ENCODE measurements around the gene LAMA3. TPM values are rescaled to one million over a fixed set of nuclear protein-coding genes. Genes with fewer than 3 reads are reported as not detected.

The LAMA3 gene
- total RNA-seq, 1 experiment from 2014 or later: 207 TPM

DNA sequence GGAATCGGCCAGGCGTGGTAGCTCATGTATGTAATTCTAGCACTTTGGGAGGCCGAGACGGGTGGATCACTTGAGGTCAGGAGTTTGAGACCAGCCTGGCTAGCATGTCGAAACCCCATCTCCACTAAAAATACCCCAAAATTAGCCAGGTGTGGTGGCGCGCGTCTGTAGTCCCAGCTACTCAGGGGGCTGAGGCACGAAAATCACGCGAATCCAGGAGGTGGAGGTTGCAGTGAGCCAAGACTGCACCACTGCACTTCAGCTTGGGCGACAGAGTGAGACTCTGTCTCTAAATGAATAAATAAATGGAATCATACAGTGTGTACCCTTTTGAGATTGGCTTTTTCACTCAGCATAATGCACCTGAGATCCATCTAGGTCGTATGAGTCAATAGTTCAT is 305.9 kb downstream of the LAMA3 start:
- intact Hi-C loops (cut with micrococcal nuclease; ENCODE audit: unreplicated experiment): loop anchor here (10.0 kb wide), 1 partner anchor 170 kb away; no protein-coding TSS in a partner anchor
- Mint-ChIP-seq H3K27me3 (ENCODE audit: unreplicated experiment) (no peaks in the 10 kb centered on the region), H3K27ac (ENCODE audit: unreplicated experiment) (no peak overlapping the region), H3K4me3 (ENCODE audit: low read depth, unreplicated experiment) (no peak overlapping the region), H3K9me3 (ENCODE audit: low read depth, unreplicated experiment) (no peaks in the 10 kb centered on the region), H3K36me3 (ENCODE audit: insufficient read depth, unreplicated experiment) (no peaks in the 10 kb centered on the region), H3K4me1 (ENCODE audit: low read depth, unreplicated experiment) (peaks cover 46% of the 10 kb centered on the region)
- DNase-seq: no peak
- CTCF ChIA-PET: no interaction called here
- no TSS peak for BruUV-seq (replicated peaks)
- TF ChIP-seq CTCF (IDR thresholded peaks at IDR 0.05; ENCODE audit: unreplicated experiment): no peak

- DNase-seq: no peak
- no peak for TF ChIP-seq CTCF (IDR thresholded peaks at IDR 0.05; ENCODE audit: unreplicated experiment)
- Mint-ChIP-seq H3K27ac (ENCODE audit: unreplicated experiment) (no peak overlapping the region), H3K4me1 (ENCODE audit: low read depth, unreplicated experiment) (peaks cover 36% of the 10 kb centered on the region), H3K36me3 (ENCODE audit: insufficient read depth, unreplicated experiment) (no peaks in the 10 kb centered on the region), H3K27me3 (ENCODE audit: unreplicated experiment) (no peaks in the 10 kb centered on the region), H3K4me3 (ENCODE audit: low read depth, unreplicated experiment) (no peak overlapping the region), H3K9me3 (ENCODE audit: low read depth, unreplicated experiment) (no peaks in the 10 kb centered on the region)
- no TSS peak for BruUV-seq (replicated peaks)
- CTCF ChIA-PET: interaction anchor here (0.7 to 1.1 kb wide), 2 partner anchors 19 to 367 kb away, joined by 3 read pairs; no protein-coding TSS in a partner anchor
- intact Hi-C loops (cut with micrococcal nuclease; ENCODE audit: unreplicated experiment): loop anchor here (10.0 kb wide), 1 partner anchor 173 kb away; no protein-coding TSS in a partner anchor
Observed at GRCh38 chr18:23998018-23998417, 308.8 kb downstream of the LAMA3 start.

GRCh38 chr18:23998820-23999219 is 309.6 kb downstream of the LAMA3 start:
- Mint-ChIP-seq H3K4me1 (ENCODE audit: low read depth, unreplicated experiment) (peaks cover 35% of the 10 kb centered on the region), H3K4me3 (ENCODE audit: low read depth, unreplicated experiment) (no peak overlapping the region), H3K27me3 (ENCODE audit: unreplicated experiment) (no peaks in the 10 kb centered on the region), H3K36me3 (ENCODE audit: insufficient read depth, unreplicated experiment) (no peaks in the 10 kb centered on the region), H3K9me3 (ENCODE audit: low read depth, unreplicated experiment) (no peaks in the 10 kb centered on the region), H3K27ac (ENCODE audit: unreplicated experiment) (peak overlapping the region; percentile 58)
- DNase-seq: peak; percentile 57
- BruUV-seq (replicated peaks): no TSS peak
- intact Hi-C loops (cut with micrococcal nuclease; ENCODE audit: unreplicated experiment): loop anchor here (10.0 kb wide), 1 partner anchor 174 kb away; no protein-coding TSS in a partner anchor
- TF ChIP-seq CTCF (IDR thresholded peaks at IDR 0.05; ENCODE audit: unreplicated experiment): no peak
- CTCF ChIA-PET: interaction anchor here (0.6 to 1.1 kb wide), 5 partner anchors 11 to 77 kb away, joined by 3 to 4 read pairs (median 3); no protein-coding TSS in a partner anchor

DNA sequence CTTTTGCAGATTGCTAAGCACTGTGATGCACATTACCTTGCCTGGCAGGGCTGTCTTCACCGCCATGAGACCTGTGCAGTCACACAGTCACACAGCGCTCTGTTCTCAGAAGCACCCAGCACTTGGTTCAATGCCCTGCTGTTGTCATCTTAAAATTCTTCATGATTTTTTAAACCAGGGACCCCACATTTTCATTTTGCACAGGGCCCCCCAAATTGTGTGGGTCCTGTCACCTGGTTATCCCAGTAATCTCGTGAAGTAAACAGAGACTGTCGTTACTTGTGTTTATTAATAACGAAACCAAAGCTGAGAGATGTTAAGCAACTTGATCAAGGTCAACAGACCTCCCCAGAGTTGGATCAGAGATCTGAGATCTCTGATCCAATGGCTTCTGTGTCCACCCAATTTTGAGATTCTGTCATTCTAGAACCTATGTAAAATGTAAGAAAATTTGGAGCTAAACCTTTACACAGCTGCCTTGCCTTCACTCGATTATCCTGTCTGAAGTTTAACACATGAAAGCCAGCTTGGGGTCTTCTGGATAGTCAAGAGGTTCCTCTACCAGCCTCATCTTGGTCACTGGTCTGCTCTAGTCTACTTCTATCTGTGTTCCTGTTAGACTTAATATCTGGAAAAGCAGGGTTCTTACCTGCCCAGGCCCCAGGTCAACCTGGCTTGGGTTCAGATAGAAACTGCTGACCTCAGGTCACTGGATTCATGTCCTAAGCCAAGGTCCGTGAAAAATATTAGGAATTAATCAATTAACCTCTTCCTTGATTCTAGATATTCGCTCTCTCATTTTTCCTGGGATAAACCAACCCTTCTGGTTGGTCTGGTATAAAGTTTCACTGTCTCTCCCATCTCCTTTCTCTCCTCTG is 311.6 kb downstream of the LAMA3 start:
- DNase-seq: no peak
- H3K4me3 Mint-ChIP-seq (ENCODE audit: low read depth, unreplicated experiment): no peak overlapping the region
- no peaks in the 10 kb centered on the region for H3K36me3 Mint-ChIP-seq (ENCODE audit: insufficient read depth, unreplicated experiment)
- H3K4me1 Mint-ChIP-seq (ENCODE audit: low read depth, unreplicated experiment): peaks cover 19% of the 10 kb centered on the region
- no peak overlapping the region for H3K27ac Mint-ChIP-seq (ENCODE audit: unreplicated experiment)
- no TSS peak for BruUV-seq (replicated peaks)
- intact Hi-C loops (cut with micrococcal nuclease; ENCODE audit: unreplicated experiment): no loop called here
- H3K9me3 Mint-ChIP-seq (ENCODE audit: low read depth, unreplicated experiment): no peaks in the 10 kb centered on the region
- H3K27me3 Mint-ChIP-seq (ENCODE audit: unreplicated experiment): no peaks in the 10 kb centered on the region
- CTCF ChIA-PET: no interaction called here
- TF ChIP-seq CTCF (IDR thresholded peaks at IDR 0.05; ENCODE audit: unreplicated experiment): no peak
